Fibroblast of upper back skin (primary cell): ENCODE data around the gene CES1.
"Not testable (repeated sequence)": the region's sequence is repeated elsewhere in the genome, so short reads cannot be mapped to it uniquely, and the experiment has no call there.

Experiments used
- DNase-seq: peaks from one replicate; pipeline ENCODE4 v3.0.0-alpha.2; 2013

Gene CES1

DNA sequence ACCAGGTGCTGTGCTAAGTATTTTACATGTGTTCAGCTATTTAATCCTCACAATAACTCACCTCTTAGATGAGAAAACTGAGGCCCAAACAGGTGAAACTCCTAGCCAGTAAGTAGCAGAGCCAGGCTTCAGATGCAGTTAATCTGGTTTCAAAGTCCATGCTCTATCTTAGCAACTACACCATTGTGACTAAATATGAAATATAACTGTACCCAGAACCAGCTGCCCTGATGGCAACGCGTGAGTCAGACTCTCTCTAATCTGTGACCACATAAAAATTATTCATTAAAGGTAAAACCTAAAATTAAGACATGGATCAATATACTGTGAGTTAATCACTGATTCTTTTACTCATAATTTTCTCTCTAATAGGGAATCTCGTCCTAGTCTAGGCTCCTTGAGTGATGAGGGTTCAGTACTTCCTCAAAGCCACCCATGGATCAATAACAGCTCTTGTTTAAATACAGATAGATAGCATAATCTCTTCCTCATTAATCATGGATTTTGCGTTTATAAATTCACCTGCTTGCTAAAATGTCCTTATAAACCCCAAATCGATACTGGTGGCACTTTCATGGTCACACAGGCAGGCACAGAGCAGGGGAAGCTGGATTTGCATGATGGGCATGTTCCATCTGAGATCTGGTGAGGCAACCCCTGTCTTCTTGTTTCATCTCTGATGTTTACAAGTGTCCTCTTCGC is 50.7 kb downstream of the CES1 start:
- DNase-seq, result not testable (repeated sequence)

DNA sequence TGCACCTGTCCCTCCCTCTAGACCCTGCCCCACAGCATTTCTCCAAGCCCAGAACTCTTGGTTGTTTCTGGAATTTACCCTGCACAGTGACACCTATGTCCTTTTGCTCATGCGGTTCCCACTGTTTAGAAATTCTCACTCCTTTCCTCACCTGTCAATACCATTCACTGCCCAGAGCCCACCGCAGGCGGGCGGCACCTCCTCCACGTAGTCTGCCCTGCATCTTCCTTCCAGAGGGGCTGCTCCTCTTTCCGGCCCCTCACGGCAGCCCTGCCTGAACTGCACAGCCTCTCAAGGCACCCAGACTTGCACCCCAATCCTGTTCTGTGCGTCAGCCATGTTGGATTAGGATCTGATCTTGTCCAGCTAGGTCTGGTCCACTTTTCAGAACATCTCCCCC is 51.4 kb downstream of the CES1 start:
- not testable (repeated sequence) for DNase-seq

DNA sequence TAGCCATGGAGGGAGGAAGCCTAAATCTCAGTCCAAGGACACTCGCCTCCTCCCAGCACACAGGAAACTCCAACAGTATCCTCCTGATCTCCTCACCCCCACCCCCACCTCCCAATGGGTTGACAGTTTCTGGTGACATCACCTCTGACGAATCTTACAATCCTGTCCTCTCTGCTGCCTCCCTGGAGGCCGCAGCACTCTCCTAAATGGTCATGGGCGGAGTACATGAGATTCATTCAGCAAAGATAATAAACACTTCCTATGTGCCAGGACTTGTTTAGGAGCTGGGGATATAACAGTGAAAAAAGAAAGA is 52.8 kb downstream of the CES1 start:
- DNase-seq, result not testable (repeated sequence)

GRCh38 chr16:55779402-55780094 is 53.3 kb downstream of the CES1 start:
- DNase-seq, result no peak

- no peak for DNase-seq
Observed at GRCh38 chr16:55778757-55779156, 54.1 kb downstream of the CES1 start.

DNA sequence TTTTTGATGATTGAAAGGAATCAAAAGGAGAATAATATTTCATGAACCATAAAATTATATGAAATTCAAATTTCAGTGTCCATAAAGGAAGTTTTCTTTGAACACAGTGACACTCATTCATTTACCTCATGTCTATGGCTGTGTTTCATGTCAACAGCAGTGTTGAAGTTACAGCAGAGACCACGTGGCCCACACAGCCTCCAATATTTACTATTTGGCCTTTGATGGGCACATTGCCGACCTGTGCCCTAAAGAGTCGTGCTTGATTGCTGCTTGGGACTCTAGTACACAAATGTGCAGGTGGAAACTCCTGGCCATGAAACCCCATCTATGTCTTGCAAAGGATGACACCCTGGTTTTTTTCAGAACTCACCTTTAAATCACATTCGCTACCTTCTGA is 57.0 kb downstream of the CES1 start:
- no peak for DNase-seq

GRCh38 chr16:55773859-55774549 is 58.9 kb downstream of the CES1 start:
- no peak for DNase-seq

GRCh38 chr16:55765161-55765560 is 67.7 kb downstream of the CES1 start:
- no peak for DNase-seq

DNA sequence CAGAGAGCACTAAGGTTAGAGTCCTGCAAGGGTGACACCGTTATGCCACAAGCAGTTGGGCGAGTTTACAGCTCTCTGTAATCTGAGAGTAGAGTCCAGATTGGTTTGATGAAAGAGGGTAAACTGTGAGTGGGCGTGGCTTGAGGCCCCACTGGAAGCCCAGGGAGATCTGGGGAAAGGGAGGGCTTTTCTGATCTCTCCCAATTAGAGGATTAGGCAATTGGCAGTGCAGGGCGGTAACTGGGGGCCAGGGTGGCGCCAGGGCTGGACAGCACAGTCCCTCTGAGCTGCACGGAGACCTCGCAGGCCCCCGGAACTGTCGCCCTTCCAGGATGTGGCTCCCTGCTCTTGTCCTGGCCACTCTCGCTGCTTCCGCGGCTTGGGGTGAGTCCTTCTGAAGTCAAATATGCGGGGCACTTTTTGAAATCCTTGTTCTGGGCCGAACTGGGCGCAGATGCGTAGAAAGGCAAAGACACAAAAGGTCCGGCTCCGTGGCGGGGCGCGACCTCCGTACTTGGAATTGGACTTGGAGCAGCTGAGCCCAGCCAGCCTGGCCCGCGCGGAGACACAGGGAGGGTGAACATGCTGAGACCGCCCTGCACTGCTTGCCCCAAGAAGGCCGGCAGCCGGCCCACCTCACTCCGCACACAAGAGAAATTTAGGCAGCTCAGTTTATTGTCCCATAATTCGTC is 72.4 kb downstream of the CES1 start:
- DNase-seq, result no peak

GRCh38 chr16:55759965-55760309 is 73.0 kb downstream of the CES1 start:
- not testable (repeated sequence) for DNase-seq

- not testable (repeated sequence) for DNase-seq
Observed at GRCh38 chr16:55757595-55758527, 75.0 kb downstream of the CES1 start.

- DNase-seq, result no peak
Observed at GRCh38 chr16:55756963-55757362, 75.9 kb downstream of the CES1 start.

- DNase-seq, result no peak
Observed at GRCh38 chr16:55754056-55754455, 78.8 kb downstream of the CES1 start.

DNA sequence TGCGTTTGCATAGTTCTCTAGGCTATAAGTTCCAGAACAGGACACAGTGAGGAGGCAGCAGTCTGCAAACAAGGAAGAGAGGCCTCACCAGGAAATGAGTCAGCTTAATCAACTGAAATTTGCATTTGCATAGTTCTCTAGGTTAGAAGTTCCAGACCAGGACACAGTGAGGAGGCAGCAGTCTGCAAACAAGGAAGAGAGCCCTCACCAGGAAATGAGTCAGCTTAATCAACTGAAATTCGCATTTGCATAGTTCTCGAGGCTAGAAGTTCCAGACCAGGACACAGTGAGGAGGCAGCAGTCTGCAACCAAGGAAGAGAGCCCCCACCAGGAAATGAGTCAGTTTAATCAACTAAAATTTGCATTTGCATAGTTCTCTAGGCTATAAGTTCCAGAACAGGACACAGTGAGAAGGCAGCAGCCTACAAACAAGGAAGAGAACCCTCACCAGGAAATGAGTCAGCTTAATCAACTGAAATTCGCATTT is 79.7 kb downstream of the CES1 start:
- DNase-seq, result not testable (repeated sequence)
